ENCODE measurements around the gene HEXIM1. TPM values are rescaled to one million over a fixed set of nuclear protein-coding genes. Genes with fewer than 3 reads are reported as not detected.

HEXIM1 gene
- total RNA-seq, 1 experiment from 2014 or later, result 29.6 TPM

- TF ChIP-seq GRHL2 (CRISPR knock-in tag; IDR thresholded peaks at IDR 0.05; ENCODE audit: insufficient replicate concordance, severe bottlenecking) (no peak), ZBTB21 (CRISPR knock-in tag; IDR thresholded peaks at IDR 0.05; ENCODE audit: borderline replicate concordance) (no peak), ZNF512 (CRISPR knock-in tag; IDR thresholded peaks at IDR 0.05; ENCODE audit: borderline replicate concordance) (no peak), FOXJ3 (CRISPR knock-in tag; IDR thresholded peaks at IDR 0.05; ENCODE audit: borderline replicate concordance) (no peak), USF1 (CRISPR knock-in tag; IDR thresholded peaks at IDR 0.05) (no peak), IRF2 (CRISPR knock-in tag; IDR thresholded peaks at IDR 0.05; ENCODE audit: borderline replicate concordance, low read depth) (no peak), SOX15 (CRISPR knock-in tag; IDR thresholded peaks at IDR 0.05) (no peak), FOXK1 (CRISPR knock-in tag; IDR thresholded peaks at IDR 0.05) (peak; percentile 90), TCF7 (CRISPR knock-in tag; IDR thresholded peaks at IDR 0.05; ENCODE audit: low read depth) (no peak), TEAD4 (CRISPR knock-in tag; IDR thresholded peaks at IDR 0.05) (no peak; the same call in 1 of the 2 replicates), CREM (CRISPR knock-in tag; IDR thresholded peaks at IDR 0.05) (peak; percentile 43; the same call in 1 of the 2 replicates), NFYB (CRISPR knock-in tag; conservative IDR thresholded peaks at IDR 0.05; ENCODE audit: low read depth) (peak; percentile 95), NR3C1 (CRISPR knock-in tag; conservative IDR thresholded peaks at IDR 0.05; ENCODE audit: low read depth) (no peak), ATF6 (CRISPR knock-in tag; IDR thresholded peaks at IDR 0.05) (no peak), ZNF425 (CRISPR knock-in tag; conservative IDR thresholded peaks at IDR 0.05) (no peak), ETV6 (CRISPR knock-in tag; IDR thresholded peaks at IDR 0.05) (peak; percentile 65; the same call in 1 of the 2 replicates), ELF4 (CRISPR knock-in tag; IDR thresholded peaks at IDR 0.05; ENCODE audit: low read depth) (no peak), NR2C2 (CRISPR knock-in tag; IDR thresholded peaks at IDR 0.05) (no peak), HMGA2 (CRISPR knock-in tag; IDR thresholded peaks at IDR 0.05) (peak; percentile 16; the same call in 1 of the 2 replicates), NR1H2 (CRISPR knock-in tag; IDR thresholded peaks at IDR 0.05) (no peak), FOXP1 (CRISPR knock-in tag; IDR thresholded peaks at IDR 0.05; ENCODE audit: borderline replicate concordance) (peak; percentile 67; the same call in 1 of the 2 replicates)
- TF ChIP-seq, protein P1, sequence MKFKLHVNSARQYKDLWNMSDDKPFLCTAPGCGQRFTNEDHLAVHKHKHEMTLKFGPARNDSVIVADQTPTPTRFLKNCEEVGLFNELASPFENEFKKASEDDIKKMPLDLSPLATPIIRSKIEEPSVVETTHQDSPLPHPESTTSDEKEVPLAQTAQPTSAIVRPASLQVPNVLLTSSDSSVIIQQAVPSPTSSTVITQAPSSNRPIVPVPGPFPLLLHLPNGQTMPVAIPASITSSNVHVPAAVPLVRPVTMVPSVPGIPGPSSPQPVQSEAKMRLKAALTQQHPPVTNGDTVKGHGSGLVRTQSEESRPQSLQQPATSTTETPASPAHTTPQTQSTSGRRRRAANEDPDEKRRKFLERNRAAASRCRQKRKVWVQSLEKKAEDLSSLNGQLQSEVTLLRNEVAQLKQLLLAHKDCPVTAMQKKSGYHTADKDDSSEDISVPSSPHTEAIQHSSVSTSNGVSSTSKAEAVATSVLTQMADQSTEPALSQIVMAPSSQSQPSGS (CRISPR knock-in tag; IDR thresholded peaks at IDR 0.05; ENCODE audit: borderline replicate concordance, low read depth), result no peak; the same call in 1 of the 2 replicates
- TF ChIP-seq, protein P2, sequence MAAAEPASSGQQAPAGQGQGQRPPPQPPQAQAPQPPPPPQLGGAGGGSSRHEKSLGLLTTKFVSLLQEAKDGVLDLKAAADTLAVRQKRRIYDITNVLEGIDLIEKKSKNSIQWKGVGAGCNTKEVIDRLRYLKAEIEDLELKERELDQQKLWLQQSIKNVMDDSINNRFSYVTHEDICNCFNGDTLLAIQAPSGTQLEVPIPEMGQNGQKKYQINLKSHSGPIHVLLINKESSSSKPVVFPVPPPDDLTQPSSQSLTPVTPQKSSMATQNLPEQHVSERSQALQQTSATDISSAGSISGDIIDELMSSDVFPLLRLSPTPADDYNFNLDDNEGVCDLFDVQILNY (CRISPR knock-in tag; IDR thresholded peaks at IDR 0.05), result no peak
- TF ChIP-seq, protein P3, sequence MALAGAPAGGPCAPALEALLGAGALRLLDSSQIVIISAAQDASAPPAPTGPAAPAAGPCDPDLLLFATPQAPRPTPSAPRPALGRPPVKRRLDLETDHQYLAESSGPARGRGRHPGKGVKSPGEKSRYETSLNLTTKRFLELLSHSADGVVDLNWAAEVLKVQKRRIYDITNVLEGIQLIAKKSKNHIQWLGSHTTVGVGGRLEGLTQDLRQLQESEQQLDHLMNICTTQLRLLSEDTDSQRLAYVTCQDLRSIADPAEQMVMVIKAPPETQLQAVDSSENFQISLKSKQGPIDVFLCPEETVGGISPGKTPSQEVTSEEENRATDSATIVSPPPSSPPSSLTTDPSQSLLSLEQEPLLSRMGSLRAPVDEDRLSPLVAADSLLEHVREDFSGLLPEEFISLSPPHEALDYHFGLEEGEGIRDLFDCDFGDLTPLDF (CRISPR knock-in tag; IDR thresholded peaks at IDR 0.05), result no peak
- TF ChIP-seq, protein P4, sequence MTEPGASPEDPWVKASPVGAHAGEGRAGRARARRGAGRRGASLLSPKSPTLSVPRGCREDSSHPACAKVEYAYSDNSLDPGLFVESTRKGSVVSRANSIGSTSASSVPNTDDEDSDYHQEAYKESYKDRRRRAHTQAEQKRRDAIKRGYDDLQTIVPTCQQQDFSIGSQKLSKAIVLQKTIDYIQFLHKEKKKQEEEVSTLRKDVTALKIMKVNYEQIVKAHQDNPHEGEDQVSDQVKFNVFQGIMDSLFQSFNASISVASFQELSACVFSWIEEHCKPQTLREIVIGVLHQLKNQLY (CRISPR knock-in tag; IDR thresholded peaks at IDR 0.05), result no peak
- TF ChIP-seq, protein P5, sequence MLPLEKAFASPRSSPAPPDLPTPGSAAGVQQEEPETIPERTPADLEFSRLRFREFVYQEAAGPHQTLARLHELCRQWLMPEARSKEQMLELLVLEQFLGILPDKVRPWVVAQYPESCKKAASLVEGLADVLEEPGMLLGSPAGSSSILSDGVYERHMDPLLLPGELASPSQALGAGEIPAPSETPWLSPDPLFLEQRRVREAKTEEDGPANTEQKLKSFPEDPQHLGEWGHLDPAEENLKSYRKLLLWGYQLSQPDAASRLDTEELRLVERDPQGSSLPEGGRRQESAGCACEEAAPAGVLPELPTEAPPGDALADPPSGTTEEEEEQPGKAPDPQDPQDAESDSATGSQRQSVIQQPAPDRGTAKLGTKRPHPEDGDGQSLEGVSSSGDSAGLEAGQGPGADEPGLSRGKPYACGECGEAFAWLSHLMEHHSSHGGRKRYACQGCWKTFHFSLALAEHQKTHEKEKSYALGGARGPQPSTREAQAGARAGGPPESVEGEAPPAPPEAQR (CRISPR knock-in tag; IDR thresholded peaks at IDR 0.05), result no peak
These were observed 13.2 kb downstream of the HEXIM1 start, which contains the start of gene HEXIM2 (continued) for GRCh38 chr17:45161288-45162024.
